ENCODE measurements around the gene DPP3. TPM values are rescaled to one million over a fixed set of nuclear protein-coding genes. Genes with fewer than 3 reads are reported as not detected.

The DPP3 gene
- total and polyA plus RNA-seq, 7 experiments from 2014 or later, result 15.8 to 75.7 (median 19.4) TPM

DNA sequence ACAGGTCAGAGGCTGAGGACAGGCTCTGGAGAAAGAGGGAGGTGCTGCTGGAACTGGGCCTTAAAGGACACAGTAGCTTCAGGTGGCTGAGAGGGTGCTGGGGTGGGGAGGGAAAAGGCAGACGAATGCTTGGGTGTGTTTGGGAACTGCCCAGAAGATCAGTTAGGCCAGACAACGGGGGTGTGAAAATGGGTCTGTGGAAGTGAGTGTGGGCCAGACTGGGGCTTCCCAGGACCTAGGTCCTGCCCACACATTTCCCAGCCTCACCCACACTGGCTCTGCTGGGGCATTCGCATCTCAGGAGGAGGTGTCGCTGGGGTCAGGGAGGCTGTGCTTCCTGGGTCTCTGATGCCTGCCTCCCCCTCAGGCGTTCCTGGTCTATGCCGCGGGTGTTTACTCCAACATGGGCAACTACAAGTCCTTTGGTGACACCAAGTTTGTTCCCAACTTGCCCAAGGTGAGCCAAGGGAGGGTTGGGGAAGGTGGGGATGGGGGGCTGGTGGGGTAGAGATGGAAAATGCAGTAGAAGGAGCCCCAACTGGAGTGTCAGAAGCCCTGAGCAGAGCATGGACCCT is 4.7 kb downstream of the DPP3 start:
- CTCF ChIA-PET, result no interaction called here
- no peak for ATAC-seq
- H3K4me3 Mint-ChIP-seq, result no peak overlapping the region

GRCh38 chr11:66488957-66489356 is 8.7 kb downstream of the DPP3 start:
- POLR2A ChIA-PET, result no interaction called here
- H3K27me3 ChIP-seq (ENCODE audit: control insufficient read depth in 2 of 2, insufficient read depth in 2 of 2, low read length in 2 of 2), result no peaks in the 10 kb centered on the region
- ATAC-seq, result no peak
- no peaks in the 10 kb centered on the region for H3K4me1 ChIP-seq (ENCODE audit: control insufficient read depth in 2 of 2, insufficient read depth in 2 of 2, low read length in 2 of 2)
- no peak for DNase-seq
- CTCF ChIA-PET, result interaction anchor here (0.6 kb wide), 1 partner anchor 134 kb away, joined by 3 read pairs; no protein-coding TSS in a partner anchor
- Mint-ChIP-seq H3K4me3 (no peak overlapping the region), H3K4me1 (no peaks in the 10 kb centered on the region), H3K9me3 (no peaks in the 10 kb centered on the region), H3K27ac (no peak overlapping the region), H3K27me3 (no peaks in the 10 kb centered on the region), H3K36me3 (peaks cover 0 to 19% (median 5%) of the 10 kb centered on the region in 5 donors)
- no peak overlapping the region for H3K27ac ChIP-seq (ENCODE audit: low read depth, low read length)
- intact Hi-C loops (cut with micrococcal nuclease), result loop anchor here in 1 of 2 donors (10.0 kb wide), 1 partner anchor 126 kb away; the partner anchor contains the start of gene RBM14
- H3K4me3 ChIP-seq (ENCODE audit: low read length), result no peak overlapping the region
- H3K9me3 ChIP-seq (ENCODE audit: control insufficient read depth in 2 of 3, low read length in 3 of 3), result no peaks in the 10 kb centered on the region
- H3K36me3 ChIP-seq (ENCODE audit: control insufficient read depth in 2 of 3, insufficient read depth in 3 of 3, low read length in 3 of 3), result peaks cover 0 to 88% (median 0%) of the 10 kb centered on the region in 3 experiments

More for the DNA sequence above, 4.7 kb downstream of the DPP3 start:
- no peaks in the 10 kb centered on the region for H3K9me3 Mint-ChIP-seq
- POLR2A ChIA-PET, result interaction anchor here (0.6 kb wide), 1 partner anchor 10 kb away, joined by 3 read pairs; no protein-coding TSS in a partner anchor
- no peaks in the 10 kb centered on the region for H3K27me3 ChIP-seq (ENCODE audit: control insufficient read depth in 2 of 2, insufficient read depth in 2 of 2, low read length in 2 of 2)
- no peaks in the 10 kb centered on the region for H3K9me3 ChIP-seq (ENCODE audit: control insufficient read depth in 2 of 3, low read length in 3 of 3)
- no peak overlapping the region for H3K27ac ChIP-seq (ENCODE audit: low read depth, low read length)
- H3K27ac Mint-ChIP-seq, result no peak overlapping the region
- no peak for DNase-seq
- H3K4me1 Mint-ChIP-seq, result peaks cover 3 to 18% (median 8%) of the 10 kb centered on the region in 7 donors
- peaks cover 0 to 7% of the 10 kb centered on the region in 2 donors for H3K4me1 ChIP-seq (ENCODE audit: control insufficient read depth in 2 of 2, insufficient read depth in 2 of 2, low read length in 2 of 2)
- peaks cover 0 to 52% (median 0%) of the 10 kb centered on the region in 3 experiments for H3K36me3 ChIP-seq (ENCODE audit: control insufficient read depth in 2 of 3, insufficient read depth in 3 of 3, low read length in 3 of 3)
- H3K36me3 Mint-ChIP-seq, result peaks cover 0 to 15% (median 0%) of the 10 kb centered on the region in 5 donors
- intact Hi-C loops (cut with micrococcal nuclease), result loop anchor here in 1 of 2 donors (10.0 kb wide), 1 partner anchor 130 kb away; the partner anchor contains the start of gene RBM14
- no peaks in the 10 kb centered on the region for H3K27me3 Mint-ChIP-seq
- no peak overlapping the region for H3K4me3 ChIP-seq (ENCODE audit: low read length)

DNA sequence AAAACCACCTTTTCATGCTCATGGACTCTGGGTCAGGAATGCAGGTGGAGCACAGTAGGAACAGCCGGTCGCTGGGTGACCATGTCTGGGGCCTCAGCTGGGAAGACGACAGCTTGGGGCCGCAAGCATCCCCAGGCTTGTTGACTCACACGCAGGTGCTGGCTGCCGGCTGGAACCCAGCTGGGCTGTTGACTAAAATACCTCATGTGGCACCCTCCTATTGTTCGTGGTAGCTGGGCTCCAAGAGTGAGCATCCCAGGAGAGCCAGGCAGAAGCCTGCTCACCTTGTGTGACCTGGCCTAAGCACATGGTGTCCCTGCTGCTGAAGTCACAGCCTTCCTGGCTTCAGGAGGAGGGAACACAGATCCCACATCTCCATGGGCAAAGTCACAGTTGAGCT is 9.4 kb downstream of the DPP3 start:
- Histone ChIP-seq H3K27me3 (ENCODE audit: control insufficient read depth in 2 of 2, insufficient read depth in 2 of 2, low read length in 2 of 2) (no peaks in the 10 kb centered on the region), H3K36me3 (ENCODE audit: control insufficient read depth in 2 of 3, insufficient read depth in 3 of 3, low read length in 3 of 3) (peaks cover 0 to 87% (median 0%) of the 10 kb centered on the region in 3 experiments), H3K4me3 (ENCODE audit: low read length) (no peak overlapping the region), H3K9me3 (ENCODE audit: control insufficient read depth in 2 of 3, low read length in 3 of 3) (no peaks in the 10 kb centered on the region), H3K27ac (ENCODE audit: low read depth, low read length) (no peak overlapping the region), H3K4me1 (ENCODE audit: control insufficient read depth in 2 of 2, insufficient read depth in 2 of 2, low read length in 2 of 2) (no peaks in the 10 kb centered on the region)
- H3K4me3 Mint-ChIP-seq, result no peak overlapping the region
- H3K27me3 Mint-ChIP-seq, result no peaks in the 10 kb centered on the region
- DNase-seq, result no peak
- no peak overlapping the region for H3K27ac Mint-ChIP-seq
- H3K4me1 Mint-ChIP-seq, result no peaks in the 10 kb centered on the region
- intact Hi-C loops (cut with micrococcal nuclease), result loop anchor here in 1 of 2 donors (10.0 kb wide), 1 partner anchor 125 kb away; the partner anchor contains the start of gene RBM14
- ATAC-seq, result no peak
- ChIA-PET POLR2A (interaction anchor here (1.0 kb wide), 1 partner anchor 12 kb away, joined by 3 read pairs; no protein-coding TSS in a partner anchor), CTCF (interaction anchor here (0.6 kb wide), 1 partner anchor 345 kb away, joined by 4 read pairs; no protein-coding TSS in a partner anchor)
- peaks cover 0 to 19% (median 5%) of the 10 kb centered on the region in 5 donors for H3K36me3 Mint-ChIP-seq
- no peaks in the 10 kb centered on the region for H3K9me3 Mint-ChIP-seq

DNA sequence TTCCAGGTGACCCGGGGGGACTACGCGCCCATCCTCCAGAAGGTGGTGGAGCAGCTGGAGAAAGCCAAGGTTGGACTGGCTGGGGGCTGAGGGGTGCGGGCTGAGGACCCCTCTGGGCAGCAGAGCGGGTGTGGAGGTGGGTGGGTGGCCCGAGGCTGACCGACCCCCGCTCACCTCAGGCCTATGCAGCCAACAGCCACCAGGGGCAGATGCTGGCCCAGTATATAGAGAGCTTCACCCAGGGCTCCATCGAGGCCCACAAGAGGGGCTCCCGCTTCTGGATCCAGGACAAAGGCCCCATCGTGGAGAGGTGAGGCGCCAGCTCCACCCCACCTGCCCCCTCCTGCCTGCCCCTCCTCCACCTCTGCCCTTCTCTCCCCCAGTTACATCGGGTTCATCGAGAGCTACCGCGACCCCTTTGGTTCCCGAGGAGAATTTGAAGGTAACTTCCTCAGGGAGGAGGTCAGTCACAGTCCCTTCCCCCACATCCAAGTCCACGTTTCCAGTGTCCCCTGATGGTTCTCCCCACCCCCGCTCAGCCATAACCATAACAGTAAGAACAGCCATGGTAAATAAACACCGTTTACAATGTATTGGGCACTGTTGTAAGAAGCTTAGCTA is 11.2 kb downstream of the DPP3 start:
- ATAC-seq (no peak), DNase-seq (no peak)
- H3K27me3 ChIP-seq (ENCODE audit: control insufficient read depth in 2 of 2, insufficient read depth in 2 of 2, low read length in 2 of 2), result no peaks in the 10 kb centered on the region
- Mint-ChIP-seq H3K9me3 (no peaks in the 10 kb centered on the region), H3K4me1 (no peaks in the 10 kb centered on the region), H3K27me3 (no peaks in the 10 kb centered on the region), H3K36me3 (peaks cover 0 to 26% (median 5%) of the 10 kb centered on the region in 5 donors), H3K4me3 (no peak overlapping the region), H3K27ac (peak overlapping the region in 1 of 9 donors; percentile 14)
- H3K27ac ChIP-seq (ENCODE audit: low read depth, low read length), result no peak overlapping the region
- no peaks in the 10 kb centered on the region for H3K9me3 ChIP-seq (ENCODE audit: control insufficient read depth in 2 of 3, low read length in 3 of 3)
- CTCF ChIA-PET, result no interaction called here
- no peaks in the 10 kb centered on the region for H3K4me1 ChIP-seq (ENCODE audit: control insufficient read depth in 2 of 2, insufficient read depth in 2 of 2, low read length in 2 of 2)
- H3K4me3 ChIP-seq (ENCODE audit: low read length), result no peak overlapping the region
- POLR2A ChIA-PET, result interaction anchor here (0.7 kb wide), 1 partner anchor 745 kb away, joined by 3 read pairs; no protein-coding TSS in a partner anchor
- intact Hi-C loops (cut with micrococcal nuclease), result no loop called here
- peaks cover 0 to 81% (median 0%) of the 10 kb centered on the region in 3 experiments for H3K36me3 ChIP-seq (ENCODE audit: control insufficient read depth in 2 of 3, insufficient read depth in 3 of 3, low read length in 3 of 3)

GRCh38 chr11:66492161-66492865 is 12.1 kb downstream of the DPP3 start:
- no peaks in the 10 kb centered on the region for H3K4me1 ChIP-seq (ENCODE audit: control insufficient read depth in 2 of 2, insufficient read depth in 2 of 2, low read length in 2 of 2)
- peaks cover 0 to 79% (median 0%) of the 10 kb centered on the region in 3 experiments for H3K36me3 ChIP-seq (ENCODE audit: control insufficient read depth in 2 of 3, insufficient read depth in 3 of 3, low read length in 3 of 3)
- no peak for ATAC-seq
- no peak overlapping the region for H3K27ac ChIP-seq (ENCODE audit: low read depth, low read length)
- Mint-ChIP-seq H3K27me3 (no peaks in the 10 kb centered on the region), H3K36me3 (peaks cover 0 to 32% (median 7%) of the 10 kb centered on the region in 5 donors), H3K9me3 (no peaks in the 10 kb centered on the region), H3K4me3 (no peak overlapping the region), H3K27ac (no peak overlapping the region), H3K4me1 (no peaks in the 10 kb centered on the region)
- POLR2A ChIA-PET, result no interaction called here
- H3K9me3 ChIP-seq (ENCODE audit: control insufficient read depth in 2 of 3, low read length in 3 of 3), result no peaks in the 10 kb centered on the region
- no peaks in the 10 kb centered on the region for H3K27me3 ChIP-seq (ENCODE audit: control insufficient read depth in 2 of 2, insufficient read depth in 2 of 2, low read length in 2 of 2)
- H3K4me3 ChIP-seq (ENCODE audit: low read length), result no peak overlapping the region
- intact Hi-C loops (cut with micrococcal nuclease), result no loop called here
- CTCF ChIA-PET, result no interaction called here
- DNase-seq, result no peak

DNA sequence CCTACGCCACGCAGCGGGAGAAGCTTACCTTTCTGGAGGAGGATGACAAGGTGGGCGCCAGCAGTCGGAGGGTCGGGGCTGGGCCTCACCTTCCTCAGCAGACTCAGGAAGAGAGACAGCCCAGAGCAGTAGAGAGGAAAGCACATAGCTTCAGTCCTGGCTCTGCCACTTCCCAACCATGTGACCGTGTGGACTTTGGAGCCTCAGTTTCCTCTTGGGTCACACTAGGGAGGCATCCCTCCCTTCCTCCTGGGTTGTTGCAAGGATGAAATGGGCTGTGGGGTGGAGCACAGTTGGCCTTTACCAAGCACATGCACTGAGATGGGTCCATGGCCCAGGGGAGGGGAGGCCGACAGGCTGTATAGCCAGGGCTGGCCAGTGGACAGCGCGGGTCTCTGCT is 12.9 kb downstream of the DPP3 start:
- no peaks in the 10 kb centered on the region for H3K27me3 ChIP-seq (ENCODE audit: control insufficient read depth in 2 of 2, insufficient read depth in 2 of 2, low read length in 2 of 2)
- H3K36me3 ChIP-seq (ENCODE audit: control insufficient read depth in 2 of 3, insufficient read depth in 3 of 3, low read length in 3 of 3), result peaks cover 0 to 75% (median 0%) of the 10 kb centered on the region in 3 experiments
- intact Hi-C loops (cut with micrococcal nuclease), result no loop called here
- H3K4me3 ChIP-seq (ENCODE audit: low read length), result no peak overlapping the region
- H3K4me1 Mint-ChIP-seq, result no peaks in the 10 kb centered on the region
- CTCF ChIA-PET, result no interaction called here
- H3K27ac ChIP-seq (ENCODE audit: low read depth, low read length), result no peak overlapping the region
- DNase-seq (no peak), ATAC-seq (no peak)
- H3K27ac Mint-ChIP-seq, result no peak overlapping the region
- H3K4me1 ChIP-seq (ENCODE audit: control insufficient read depth in 2 of 2, insufficient read depth in 2 of 2, low read length in 2 of 2), result no peaks in the 10 kb centered on the region
- no peaks in the 10 kb centered on the region for H3K9me3 ChIP-seq (ENCODE audit: control insufficient read depth in 2 of 3, low read length in 3 of 3)
- H3K9me3 Mint-ChIP-seq, result no peaks in the 10 kb centered on the region
- H3K27me3 Mint-ChIP-seq, result no peaks in the 10 kb centered on the region
- POLR2A ChIA-PET, result no interaction called here
- peaks cover 0 to 30% (median 7%) of the 10 kb centered on the region in 5 donors for H3K36me3 Mint-ChIP-seq
- no peak overlapping the region for H3K4me3 Mint-ChIP-seq
